CD8-positive, alpha-beta memory T cell (primary cell): Measurements from ENCODE around the gene TSPEAR. TPM values are rescaled to one million over a fixed set of nuclear protein-coding genes. Genes with fewer than 3 reads are reported as not detected.
A peak's percentile ranks its signal among the peaks of the same experiment; 100 is the strongest.

Experiments used
- CTCF ChIA-PET: fragments of 350-600 bp; sonication (Branson Sonifier 250); formaldehyde crosslinking; loops from one replicate; lab custom pipeline; 2021; ENCODE audit warnings: antibody characterized with exemption; lab: Charles Lee
- POLR2A ChIA-PET: fragments of 350-600 bp; sonication (Branson Sonifier 250); formaldehyde crosslinking; loops from one replicate; lab custom pipeline; 2021; ENCODE audit warnings: antibody characterized with exemption; lab: Charles Lee
- DNase-seq, 5 donors: peaks; one replicate each; pipeline versions ENCODE4 v3.0.0 to v3.0.0-alpha.2; 2020 to 2022; ENCODE audit warnings: mixed read lengths in 1 of 5
- H3K27ac ChIP-seq: one replicate; pipeline ENCODE4 v1.7.0; 2013; ENCODE audit warnings: low read depth, mild to moderate bottlenecking, low read length, moderate library complexity
- H3K27me3 ChIP-seq: 2 replicates; pipeline ENCODE4 v1.7.0; 2013; ENCODE audit warnings: low read length, mild to moderate bottlenecking; ENCODE audit not compliant: insufficient read depth, poor library complexity, severe bottlenecking
- H3K36me3 ChIP-seq: 2 replicates; pipeline ENCODE4 v1.7.0; 2013; ENCODE audit warnings: mild to moderate bottlenecking, low read length, moderate library complexity; ENCODE audit not compliant: insufficient read depth
- H3K4me1 ChIP-seq: 2 replicates; pipeline ENCODE4 v1.7.0; 2013; ENCODE audit warnings: mild to moderate bottlenecking, low read length, moderate library complexity; ENCODE audit not compliant: insufficient read depth
- H3K4me3 ChIP-seq: 2 replicates; pipeline ENCODE4 v1.7.0; 2013; ENCODE audit warnings: mild to moderate bottlenecking, low read length
- H3K9me3 ChIP-seq: 2 replicates; pipeline ENCODE4 v1.7.0; 2013; ENCODE audit warnings: mild to moderate bottlenecking, low read length
- H3K27ac Mint-ChIP-seq, 8 donors: one replicate each; pipeline ENCODE4 v1.8.0; 2020 to 2021; ENCODE audit warnings: mixed read lengths in 8 of 8, mild to moderate bottlenecking in 6 of 8, inconsistent platforms in 3 of 8, moderate library complexity in 3 of 8
- H3K27me3 Mint-ChIP-seq, 2 donors: one replicate each; pipeline ENCODE4 v1.8.0; 2020 to 2021; ENCODE audit warnings: mixed read lengths in 2 of 2, mild to moderate bottlenecking in 1 of 2, moderate library complexity in 1 of 2
- H3K36me3 Mint-ChIP-seq, 3 donors: one replicate each; pipeline ENCODE4 v1.8.0; 2020 to 2021; ENCODE audit warnings: mixed read lengths in 3 of 3, inconsistent platforms in 1 of 3, mild to moderate bottlenecking in 1 of 3
- H3K4me1 Mint-ChIP-seq, 3 donors: one replicate each; pipeline ENCODE4 v1.8.0; 2020 to 2021; ENCODE audit warnings: mixed read lengths in 3 of 3, inconsistent platforms in 1 of 3, mild to moderate bottlenecking in 1 of 3
- H3K4me3 Mint-ChIP-seq, 7 donors: one replicate each; pipeline ENCODE4 v1.8.0; 2020 to 2021; ENCODE audit warnings: mixed read lengths in 7 of 7, mild to moderate bottlenecking in 6 of 7, moderate library complexity in 4 of 7, inconsistent platforms in 2 of 7
- H3K9me3 Mint-ChIP-seq, 5 donors: one replicate each; pipeline ENCODE4 v1.8.0; 2020 to 2022; ENCODE audit warnings: mixed read lengths in 5 of 5, mild to moderate bottlenecking in 3 of 5, moderate library complexity in 2 of 5, inconsistent platforms in 1 of 5
- polyA plus RNA-seq: library from polyadenylated mRNA; unstranded; fragments of 300-500 nt; fragmentation: Illumina TruSeq; gene quantifications from one replicate; pipeline ENCODE4 v1.2.3, GENCODE V29; 2021
- total RNA-seq, 2 experiments: library from RNA; stranded (reverse); gene quantifications; one replicate each; pipeline ENCODE4 v1.2.3, GENCODE V29; 2021

Gene TSPEAR
- total and polyA plus RNA-seq, 3 experiments from 2014 or later, result 0.05 TPM; not detected in 2

- no peaks in the 10 kb centered on the region for H3K4me1 Mint-ChIP-seq
- H3K9me3 ChIP-seq, result no peaks in the 10 kb centered on the region
- H3K27ac Mint-ChIP-seq, result no peak overlapping the region
- H3K27me3 Mint-ChIP-seq, result no peaks in the 10 kb centered on the region
- ChIA-PET POLR2A (no interaction called here), CTCF (interaction anchor here (1.3 kb wide), 1 partner anchor 11 kb away, joined by 4 read pairs; no protein-coding TSS in a partner anchor)
- H3K27ac ChIP-seq, result no peak overlapping the region
- no peak overlapping the region for H3K4me3 ChIP-seq
- H3K27me3 ChIP-seq, result no peaks in the 10 kb centered on the region
- H3K36me3 Mint-ChIP-seq, result no peaks in the 10 kb centered on the region
- no peaks in the 10 kb centered on the region for H3K4me1 ChIP-seq
- DNase-seq, result no peak
- no peak overlapping the region for H3K4me3 Mint-ChIP-seq
- H3K9me3 Mint-ChIP-seq, result no peaks in the 10 kb centered on the region
- no peaks in the 10 kb centered on the region for H3K36me3 ChIP-seq
These were observed 190.0 kb downstream of the TSPEAR start for GRCh38 chr21:44521301-44521927.

GRCh38 chr21:44520326-44521300 lies 190.8 kb downstream of the TSPEAR start:
- no peaks in the 10 kb centered on the region for H3K4me1 ChIP-seq
- Mint-ChIP-seq H3K36me3 (no peaks in the 10 kb centered on the region), H3K4me1 (no peaks in the 10 kb centered on the region), H3K27me3 (no peaks in the 10 kb centered on the region), H3K9me3 (no peaks in the 10 kb centered on the region), H3K27ac (peak overlapping the region in 1 of 8 donors; percentile 12), H3K4me3 (no peak overlapping the region)
- no peaks in the 10 kb centered on the region for H3K9me3 ChIP-seq
- DNase-seq, result no peak
- H3K36me3 ChIP-seq, result no peaks in the 10 kb centered on the region
- H3K27me3 ChIP-seq, result no peaks in the 10 kb centered on the region
- no peak overlapping the region for H3K27ac ChIP-seq
- CTCF ChIA-PET, result interaction anchor here (1.3 kb wide), 1 partner anchor 10 kb away, joined by 4 read pairs; no protein-coding TSS in a partner anchor
- POLR2A ChIA-PET, result no interaction called here
- H3K4me3 ChIP-seq, result no peak overlapping the region

GRCh38 chr21:44519346-44520325 lies 191.7 kb downstream of the TSPEAR start:
- no peaks in the 10 kb centered on the region for H3K9me3 ChIP-seq
- ChIA-PET CTCF (interaction anchor here (1.4 kb wide), 1 partner anchor 9 kb away, joined by 5 read pairs; no protein-coding TSS in a partner anchor), POLR2A (no interaction called here)
- peak overlapping the region in 1 of 8 donors; percentile 50 for H3K27ac Mint-ChIP-seq
- no peak overlapping the region for H3K27ac ChIP-seq
- no peak overlapping the region for H3K4me3 Mint-ChIP-seq
- H3K4me1 ChIP-seq, result no peaks in the 10 kb centered on the region
- no peaks in the 10 kb centered on the region for H3K9me3 Mint-ChIP-seq
- H3K4me1 Mint-ChIP-seq, result no peaks in the 10 kb centered on the region
- no peaks in the 10 kb centered on the region for H3K27me3 Mint-ChIP-seq
- no peak for DNase-seq
- no peaks in the 10 kb centered on the region for H3K36me3 ChIP-seq
- H3K36me3 Mint-ChIP-seq, result no peaks in the 10 kb centered on the region
- H3K4me3 ChIP-seq, result no peak overlapping the region
- H3K27me3 ChIP-seq, result no peaks in the 10 kb centered on the region

GRCh38 chr21:44518686-44519085 lies 192.7 kb downstream of the TSPEAR start:
- Mint-ChIP-seq H3K36me3 (no peaks in the 10 kb centered on the region), H3K4me1 (no peaks in the 10 kb centered on the region), H3K27me3 (no peaks in the 10 kb centered on the region), H3K9me3 (no peaks in the 10 kb centered on the region), H3K4me3 (no peak overlapping the region), H3K27ac (no peak overlapping the region)
- Histone ChIP-seq H3K27ac (no peak overlapping the region), H3K4me3 (no peak overlapping the region), H3K9me3 (no peaks in the 10 kb centered on the region), H3K36me3 (no peaks in the 10 kb centered on the region), H3K4me1 (no peaks in the 10 kb centered on the region), H3K27me3 (no peaks in the 10 kb centered on the region)
- DNase-seq, result peak in 1 of 5 donors; percentile 25
- ChIA-PET CTCF (interaction anchor here (1.4 to 1.5 kb wide), 2 partner anchors 8 to 92 kb away, joined by 3 to 5 read pairs; no protein-coding TSS in a partner anchor), POLR2A (no interaction called here)

GRCh38 chr21:44517175-44517899 lies 194.0 kb downstream of the TSPEAR start:
- Histone ChIP-seq H3K27ac (no peak overlapping the region), H3K4me1 (no peaks in the 10 kb centered on the region), H3K9me3 (no peaks in the 10 kb centered on the region), H3K4me3 (no peak overlapping the region), H3K36me3 (no peaks in the 10 kb centered on the region), H3K27me3 (no peaks in the 10 kb centered on the region)
- no peaks in the 10 kb centered on the region for H3K27me3 Mint-ChIP-seq
- H3K9me3 Mint-ChIP-seq, result no peaks in the 10 kb centered on the region
- H3K4me1 Mint-ChIP-seq, result no peaks in the 10 kb centered on the region
- CTCF ChIA-PET, result interaction anchor here (0.9 to 1.5 kb wide), 2 partner anchors 93 to 284 kb away, joined by 3 read pairs; partner anchors contain the start of gene UBE2G2
- H3K27ac Mint-ChIP-seq, result peak overlapping the region in 3 of 8 donors; percentile 38 to 51 (median 48)
- DNase-seq, result peak in 1 of 5 donors; percentile 39
- POLR2A ChIA-PET, result no interaction called here
- peak overlapping the region in 1 of 7 donors; percentile 50 for H3K4me3 Mint-ChIP-seq
- no peaks in the 10 kb centered on the region for H3K36me3 Mint-ChIP-seq

- no peak overlapping the region for H3K27ac ChIP-seq
- DNase-seq, result no peak
- Mint-ChIP-seq H3K4me1 (no peaks in the 10 kb centered on the region), H3K4me3 (peak overlapping the region in 1 of 7 donors; percentile 50), H3K9me3 (no peaks in the 10 kb centered on the region), H3K27ac (no peak overlapping the region), H3K36me3 (no peaks in the 10 kb centered on the region), H3K27me3 (no peaks in the 10 kb centered on the region)
- POLR2A ChIA-PET, result no interaction called here
- H3K36me3 ChIP-seq, result no peaks in the 10 kb centered on the region
- no peak overlapping the region for H3K4me3 ChIP-seq
- H3K27me3 ChIP-seq, result no peaks in the 10 kb centered on the region
- no peaks in the 10 kb centered on the region for H3K9me3 ChIP-seq
- H3K4me1 ChIP-seq, result no peaks in the 10 kb centered on the region
- CTCF ChIA-PET, result no interaction called here
These were observed 194.6 kb downstream of the TSPEAR start for GRCh38 chr21:44516828-44517174.

- DNase-seq, result no peak
- POLR2A ChIA-PET, result no interaction called here
- Mint-ChIP-seq H3K9me3 (no peaks in the 10 kb centered on the region), H3K36me3 (no peaks in the 10 kb centered on the region), H3K4me3 (no peak overlapping the region), H3K4me1 (no peaks in the 10 kb centered on the region), H3K27me3 (no peaks in the 10 kb centered on the region), H3K27ac (no peak overlapping the region)
- Histone ChIP-seq H3K36me3 (no peaks in the 10 kb centered on the region), H3K27ac (no peak overlapping the region), H3K4me3 (no peak overlapping the region), H3K9me3 (no peaks in the 10 kb centered on the region), H3K27me3 (no peaks in the 10 kb centered on the region), H3K4me1 (no peaks in the 10 kb centered on the region)
- CTCF ChIA-PET, result interaction anchor here (2.2 kb wide), 1 partner anchor 277 kb away, joined by 7 read pairs; no protein-coding TSS in a partner anchor
These were observed 195.0 kb downstream of the TSPEAR start for GRCh38 chr21:44516342-44516741.
